ENCODE results near the gene MAGED2. TPM values are rescaled to one million over a fixed set of nuclear protein-coding genes. Genes with fewer than 3 reads are reported as not detected.
"Not testable (repeated sequence)": the region's sequence is repeated elsewhere in the genome, so short reads cannot be mapped to it uniquely, and the experiment has no call there.

MAGED2 gene
- total RNA-seq, 5 donors from 2014 or later (not counting 1 experiment from before 2014, with no cell fraction given) = 64.5 to 99.3 (median 91.8) TPM

DNA sequence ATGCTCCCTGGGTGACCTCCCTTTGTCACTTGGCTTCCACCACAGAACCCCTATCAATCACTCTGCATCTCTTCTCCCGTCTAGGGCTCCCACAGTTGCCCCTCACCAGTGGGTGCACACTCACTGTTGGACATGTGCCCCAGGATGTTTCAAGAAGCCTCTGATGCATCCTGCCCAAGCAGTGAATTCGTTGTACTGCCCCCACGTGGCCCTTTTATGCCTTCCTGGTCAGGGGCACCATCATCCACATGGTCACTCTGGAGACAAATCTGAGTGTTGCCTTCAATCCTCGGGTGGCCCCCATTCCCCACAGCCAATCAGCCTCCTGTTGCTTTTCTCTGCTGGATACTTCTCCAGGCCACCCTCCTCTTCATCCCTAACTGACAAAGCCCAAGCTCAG, 21.6 kb upstream of the MAGED2 start:
- Histone ChIP-seq H3K4me1 (ENCODE audit: control insufficient read depth in 1 of 2, extremely low read depth in 1 of 2, insufficient read depth in 2 of 2, low read length in 2 of 2) (no peaks in the 10 kb centered on the region), H3K9me3 (no peaks in the 10 kb centered on the region), H3K27me3 (replicated peaks in 1 of 2; ENCODE audit: control insufficient read depth in 2 of 2, extremely low read depth in 1 of 2, insufficient read depth in 2 of 2, low read length in 1 of 2) (peaks cover 0 to 3% of the 10 kb centered on the region in 2 experiments), H3K36me3 (ENCODE audit: control insufficient read depth in 2 of 2, extremely low read depth in 1 of 2, insufficient read depth in 1 of 2, low read length in 1 of 2) (no peaks in the 10 kb centered on the region), H3K27ac (ENCODE audit: low read length) (no peak overlapping the region), H3K4me3 (ENCODE audit: control insufficient read depth in 1 of 2, extremely low read depth in 1 of 2, low read length in 1 of 2) (no peak overlapping the region)
- peaks cover 0 to 8% (median 0%) of the 10 kb centered on the region in 3 donors for H3K4me1 Mint-ChIP-seq
- H3K27ac Mint-ChIP-seq = no peak overlapping the region
- ATAC-seq (replicated peaks in 1 of 4) = no peak
- H3K27me3 Mint-ChIP-seq = peaks cover 0 to 11% of the 10 kb centered on the region in 2 donors
- whole genome bisulfite sequencing (ENCODE audit: insufficient coverage) = 71% methylated on average over 1 of the region's 4 CpGs
- H3K4me3 Mint-ChIP-seq = no peak overlapping the region
- ChIA-PET CTCF (no interaction called here), POLR2A (no interaction called here)
- no peaks in the 10 kb centered on the region for H3K9me3 Mint-ChIP-seq
- no peaks in the 10 kb centered on the region for H3K36me3 Mint-ChIP-seq
- peak in 1 of 35 experiments; percentile 7 for DNase-seq

DNA sequence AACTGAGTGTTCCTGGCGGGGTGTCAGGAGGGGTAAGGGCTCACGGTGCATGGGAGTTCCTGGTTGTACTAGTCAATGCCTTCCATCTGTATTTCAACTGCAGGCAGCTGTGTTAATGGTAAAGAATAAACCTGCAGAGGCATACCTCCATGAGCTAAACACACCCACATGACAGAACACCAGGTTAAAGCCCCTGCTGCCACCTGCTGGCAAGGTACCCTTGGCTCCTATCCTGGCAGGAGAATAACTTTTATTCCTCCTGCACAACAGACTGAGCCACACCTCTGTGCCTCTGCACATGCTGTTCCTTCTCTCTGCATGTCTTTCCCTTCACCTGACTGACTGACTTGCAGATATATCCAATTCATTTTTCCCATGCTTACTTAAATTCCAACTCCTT, 20.6 kb upstream of the MAGED2 start:
- H3K36me3 ChIP-seq (ENCODE audit: control insufficient read depth in 2 of 2, extremely low read depth in 1 of 2, insufficient read depth in 1 of 2, low read length in 1 of 2) = no peaks in the 10 kb centered on the region
- H3K27me3 ChIP-seq (replicated peaks in 1 of 2; ENCODE audit: control insufficient read depth in 2 of 2, extremely low read depth in 1 of 2, insufficient read depth in 2 of 2, low read length in 1 of 2) = peaks cover 0 to 3% of the 10 kb centered on the region in 2 experiments
- H3K27ac Mint-ChIP-seq = no peak overlapping the region
- H3K9me3 Mint-ChIP-seq = no peaks in the 10 kb centered on the region
- peak in 3 of 4 experiments; percentile 72 to 78 (median 74) for ATAC-seq (replicated peaks in 1 of 4)
- no peaks in the 10 kb centered on the region for H3K36me3 Mint-ChIP-seq
- H3K4me1 Mint-ChIP-seq = peaks cover 0 to 8% (median 0%) of the 10 kb centered on the region in 3 donors
- peaks cover 0 to 15% of the 10 kb centered on the region in 2 donors for H3K27me3 Mint-ChIP-seq
- H3K27ac ChIP-seq (ENCODE audit: low read length) = no peak overlapping the region
- DNase-seq = peak in 24 of 35 experiments; percentile 2 to 49 (median 28)
- H3K4me3 ChIP-seq (ENCODE audit: control insufficient read depth in 1 of 2, extremely low read depth in 1 of 2, low read length in 1 of 2) = no peak overlapping the region
- no peaks in the 10 kb centered on the region for H3K9me3 ChIP-seq
- WGBS (ENCODE audit: insufficient coverage) = no CpG with 5 or more reads among the region's 2 CpGs
- CTCF ChIA-PET = interaction anchor here (0.7 to 1.0 kb wide), 2 partner anchors 148 to 390 kb away, joined by 5 to 7 read pairs; no protein-coding TSS in a partner anchor
- POLR2A ChIA-PET = interaction anchor here in 1 of 2 donors (0.6 kb wide), 1 partner anchor 148 kb away, joined by 3 read pairs; no protein-coding TSS in a partner anchor
- no peak overlapping the region for H3K4me3 Mint-ChIP-seq
- H3K4me1 ChIP-seq (ENCODE audit: control insufficient read depth in 1 of 2, extremely low read depth in 1 of 2, insufficient read depth in 2 of 2, low read length in 2 of 2) = no peaks in the 10 kb centered on the region

GRCh38 chrX:54788446-54788845, 19.1 kb upstream of the MAGED2 start:
- Mint-ChIP-seq H3K4me3 (no peak overlapping the region), H3K27me3 (peaks cover 0 to 18% of the 10 kb centered on the region in 2 donors), H3K9me3 (no peaks in the 10 kb centered on the region), H3K36me3 (no peaks in the 10 kb centered on the region), H3K27ac (no peak overlapping the region), H3K4me1 (peaks cover 0 to 8% (median 0%) of the 10 kb centered on the region in 3 donors)
- Histone ChIP-seq H3K27me3 (replicated peaks in 1 of 2; ENCODE audit: control insufficient read depth in 2 of 2, extremely low read depth in 1 of 2, insufficient read depth in 2 of 2, low read length in 1 of 2) (peaks cover 0 to 3% of the 10 kb centered on the region in 2 experiments), H3K36me3 (ENCODE audit: control insufficient read depth in 2 of 2, extremely low read depth in 1 of 2, insufficient read depth in 1 of 2, low read length in 1 of 2) (no peaks in the 10 kb centered on the region), H3K9me3 (no peaks in the 10 kb centered on the region), H3K4me1 (ENCODE audit: control insufficient read depth in 1 of 2, extremely low read depth in 1 of 2, insufficient read depth in 2 of 2, low read length in 2 of 2) (no peaks in the 10 kb centered on the region), H3K27ac (ENCODE audit: low read length) (no peak overlapping the region), H3K4me3 (ENCODE audit: control insufficient read depth in 1 of 2, extremely low read depth in 1 of 2, low read length in 1 of 2) (no peak overlapping the region)
- DNase-seq (no peak), ATAC-seq (replicated peaks in 1 of 4) (no peak)
- CTCF ChIA-PET = no interaction called here
- WGBS (ENCODE audit: insufficient coverage) = no CpG with 5 or more reads among the region's 9 CpGs
- POLR2A ChIA-PET = no interaction called here

- peaks cover 0 to 22% of the 10 kb centered on the region in 2 donors for H3K27me3 Mint-ChIP-seq
- H3K27ac Mint-ChIP-seq; H3K4me1 Mint-ChIP-seq; H3K27me3 ChIP-seq (replicated peaks in 1 of 2; ENCODE audit: control insufficient read depth in 2 of 2, extremely low read depth in 1 of 2, insufficient read depth in 2 of 2, low read length in 1 of 2); H3K36me3 Mint-ChIP-seq; CTCF ChIA-PET; POLR2A ChIA-PET; H3K4me3 ChIP-seq (ENCODE audit: control insufficient read depth in 1 of 2, extremely low read depth in 1 of 2, low read length in 1 of 2); H3K4me1 ChIP-seq (ENCODE audit: control insufficient read depth in 1 of 2, extremely low read depth in 1 of 2, insufficient read depth in 2 of 2, low read length in 2 of 2); DNase-seq; H3K9me3 ChIP-seq; H3K4me3 Mint-ChIP-seq; H3K27ac ChIP-seq (ENCODE audit: low read length); ATAC-seq (replicated peaks in 1 of 4); H3K9me3 Mint-ChIP-seq; H3K36me3 ChIP-seq (ENCODE audit: control insufficient read depth in 2 of 2, extremely low read depth in 1 of 2, insufficient read depth in 1 of 2, low read length in 1 of 2): not testable (repeated sequence)
- WGBS (ENCODE audit: insufficient coverage) = no CpG with 5 or more reads among the region's 5 CpGs
These were observed 18.1 kb upstream of the MAGED2 start for GRCh38 chrX:54789405-54789804.

GRCh38 chrX:54794028-54794427, 13.5 kb upstream of the MAGED2 start:
- Histone ChIP-seq H3K27ac (ENCODE audit: low read length) (no peak overlapping the region), H3K36me3 (ENCODE audit: control insufficient read depth in 2 of 2, extremely low read depth in 1 of 2, insufficient read depth in 1 of 2, low read length in 1 of 2) (no peaks in the 10 kb centered on the region), H3K4me1 (ENCODE audit: control insufficient read depth in 1 of 2, extremely low read depth in 1 of 2, insufficient read depth in 2 of 2, low read length in 2 of 2) (no peaks in the 10 kb centered on the region), H3K27me3 (replicated peaks in 1 of 2; ENCODE audit: control insufficient read depth in 2 of 2, extremely low read depth in 1 of 2, insufficient read depth in 2 of 2, low read length in 1 of 2) (peaks cover 0 to 3% of the 10 kb centered on the region in 2 experiments), H3K9me3 (no peaks in the 10 kb centered on the region), H3K4me3 (ENCODE audit: control insufficient read depth in 1 of 2, extremely low read depth in 1 of 2, low read length in 1 of 2) (no peak overlapping the region)
- no peaks in the 10 kb centered on the region for H3K4me1 Mint-ChIP-seq
- ChIA-PET CTCF (no interaction called here), POLR2A (no interaction called here)
- no peak for ATAC-seq (replicated peaks in 1 of 4)
- H3K27ac Mint-ChIP-seq = no peak overlapping the region
- no peak overlapping the region for H3K4me3 Mint-ChIP-seq
- peaks cover 0 to 23% of the 10 kb centered on the region in 2 donors for H3K27me3 Mint-ChIP-seq
- no peaks in the 10 kb centered on the region for H3K36me3 Mint-ChIP-seq
- 40% methylated on average over 1 of the region's 1 CpG for WGBS (ENCODE audit: insufficient coverage)
- no peaks in the 10 kb centered on the region for H3K9me3 Mint-ChIP-seq
- DNase-seq = no peak

- CTCF ChIA-PET = no interaction called here
These were observed 12.8 kb upstream of the MAGED2 start for GRCh38 chrX:54794795-54795194.

GRCh38 chrX:54798137-54798536, 9.4 kb upstream of the MAGED2 start, which contains the start of gene ITIH6:
Gene ITIH6, minus strand, starts transcription at chrX:54798255. Its CDS starts 45 bp downstream, at chrX:54798210.
- ATAC-seq (replicated peaks in 1 of 4) = no peak
- Mint-ChIP-seq H3K4me1 (no peaks in the 10 kb centered on the region), H3K27me3 (peaks cover 0 to 14% of the 10 kb centered on the region in 2 donors), H3K9me3 (no peaks in the 10 kb centered on the region), H3K4me3 (no peak within 1 kb of the TSS), H3K27ac (no peak within 1 kb of the TSS), H3K36me3 (no peaks in the 10 kb centered on the region)
- ChIA-PET CTCF (no interaction called here), POLR2A (no interaction called here)
- Histone ChIP-seq H3K9me3 (no peaks in the 10 kb centered on the region), H3K4me3 (ENCODE audit: control insufficient read depth in 1 of 2, extremely low read depth in 1 of 2, low read length in 1 of 2) (no peak within 1 kb of the TSS), H3K27ac (ENCODE audit: low read length) (no peak within 1 kb of the TSS), H3K4me1 (ENCODE audit: control insufficient read depth in 1 of 2, extremely low read depth in 1 of 2, insufficient read depth in 2 of 2, low read length in 2 of 2) (no peaks in the 10 kb centered on the region), H3K36me3 (ENCODE audit: control insufficient read depth in 2 of 2, extremely low read depth in 1 of 2, insufficient read depth in 1 of 2, low read length in 1 of 2) (no peaks in the 10 kb centered on the region), H3K27me3 (replicated peaks in 1 of 2; ENCODE audit: control insufficient read depth in 2 of 2, extremely low read depth in 1 of 2, insufficient read depth in 2 of 2, low read length in 1 of 2) (no peaks in the 10 kb centered on the region)
- DNase-seq = no peak
- no CpG with 5 or more reads among the region's 2 CpGs for WGBS (ENCODE audit: insufficient coverage)

More at GRCh38 chrX:54794795-54795194, 12.8 kb upstream of the MAGED2 start:
- H3K4me1 Mint-ChIP-seq = no peaks in the 10 kb centered on the region
- H3K4me3 ChIP-seq (ENCODE audit: control insufficient read depth in 1 of 2, extremely low read depth in 1 of 2, low read length in 1 of 2) = no peak overlapping the region
- H3K36me3 Mint-ChIP-seq = no peaks in the 10 kb centered on the region
- H3K27ac Mint-ChIP-seq = no peak overlapping the region
- peaks cover 0 to 3% of the 10 kb centered on the region in 2 experiments for H3K27me3 ChIP-seq (replicated peaks in 1 of 2; ENCODE audit: control insufficient read depth in 2 of 2, extremely low read depth in 1 of 2, insufficient read depth in 2 of 2, low read length in 1 of 2)
- no peak for ATAC-seq (replicated peaks in 1 of 4)
- POLR2A ChIA-PET = no interaction called here
- no peak for DNase-seq
- no peaks in the 10 kb centered on the region for H3K9me3 ChIP-seq
- H3K4me1 ChIP-seq (ENCODE audit: control insufficient read depth in 1 of 2, extremely low read depth in 1 of 2, insufficient read depth in 2 of 2, low read length in 2 of 2) = no peaks in the 10 kb centered on the region
- no peak overlapping the region for H3K27ac ChIP-seq (ENCODE audit: low read length)
- 69% methylated on average over 3 of the region's 4 CpGs for WGBS (ENCODE audit: insufficient coverage)
- H3K9me3 Mint-ChIP-seq = no peaks in the 10 kb centered on the region
- H3K4me3 Mint-ChIP-seq = no peak overlapping the region
- H3K36me3 ChIP-seq (ENCODE audit: control insufficient read depth in 2 of 2, extremely low read depth in 1 of 2, insufficient read depth in 1 of 2, low read length in 1 of 2) = no peaks in the 10 kb centered on the region
- H3K27me3 Mint-ChIP-seq = peaks cover 0 to 23% of the 10 kb centered on the region in 2 donors
